BLaER1 treated with 17β-estradiol and CSF1 and Interleukin-3, amounts not matched to agents 10 nM and 100 nM (cell line): Measurements from ENCODE around the gene DGKG.

Experiments
- H3K27ac ChIP-seq, 11 experiments: shearing (Covaris generic); formaldehyde crosslinking; 2 replicates each; pipeline ENCODE4 v1.8.1; 2022
- H3K27me3 ChIP-seq, 11 experiments: shearing (Covaris generic); formaldehyde crosslinking; 2 replicates each; pipeline ENCODE4 v1.8.1; 2022
- H3K36me3 ChIP-seq, 11 experiments: shearing (Covaris generic); formaldehyde crosslinking; 2 replicates each; pipeline ENCODE4 v1.8.1; 2022
- H3K4me1 ChIP-seq, 10 experiments: shearing (Covaris generic); formaldehyde crosslinking; 2 replicates each; pipeline ENCODE4 v1.8.1; 2022
- H3K4me2 ChIP-seq, 11 experiments: shearing (Covaris generic); formaldehyde crosslinking; 2 replicates each; pipeline ENCODE4 v1.8.1; 2022
- H3K4me3 ChIP-seq, 10 experiments: shearing (Covaris generic); formaldehyde crosslinking; 2 replicates each; pipeline ENCODE4 v1.8.1; 2022
- H3K9ac ChIP-seq, 11 experiments: shearing (Covaris generic); formaldehyde crosslinking; 2 replicates each; pipeline ENCODE4 v1.8.1; 2022
- H3K9me3 ChIP-seq, 11 experiments: shearing (Covaris generic); formaldehyde crosslinking; replicated peaks in 1 of 11; 2 replicates each; pipeline ENCODE4 v1.8.1; 2022
- H4K20me1 ChIP-seq, 11 experiments: shearing (Covaris generic); formaldehyde crosslinking; 2 replicates each; pipeline ENCODE4 v1.8.1; 2022
- Cebpa-rat ChIP-seq, 11 experiments: shearing (Covaris generic); IDR thresholded peaks; 2 replicates each; pipeline ENCODE4 v1.8.1; 2022

DGKG gene

DNA sequence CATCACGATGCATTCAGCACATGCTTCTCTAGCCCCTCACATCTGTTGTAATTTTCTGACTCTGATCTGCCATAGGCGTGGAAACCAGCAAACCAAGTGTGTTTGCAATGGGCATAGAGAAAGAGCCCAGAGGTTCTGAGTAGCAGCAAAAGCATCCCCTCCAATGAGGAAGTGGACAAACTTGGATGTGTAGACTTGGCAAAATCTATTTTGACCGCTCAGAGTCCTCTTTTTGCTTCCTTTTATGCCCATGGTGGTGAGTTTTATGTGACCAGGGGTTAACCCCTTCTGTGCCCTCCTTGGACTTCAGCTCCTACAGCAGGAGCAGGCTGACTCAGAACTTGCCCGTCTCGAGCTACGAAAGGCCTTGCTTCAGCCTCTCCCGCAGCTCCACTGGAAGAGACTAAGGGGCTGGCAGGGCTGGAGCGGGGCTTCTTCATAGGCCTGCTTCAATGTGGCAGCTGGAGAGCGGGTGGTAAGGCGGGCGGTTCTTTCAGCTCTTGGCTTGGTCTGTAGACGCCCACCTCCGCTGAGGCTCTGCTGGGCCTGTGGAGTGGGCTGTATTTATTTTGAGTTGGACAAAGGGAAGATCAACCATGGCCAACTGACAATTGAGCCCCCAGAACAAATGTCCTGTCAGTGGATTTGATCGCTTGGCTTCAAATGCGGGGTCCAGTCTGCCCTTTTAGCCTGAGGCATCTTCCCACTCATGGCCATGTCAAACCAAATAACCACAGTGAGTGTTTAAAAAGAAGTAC lies 246.6 kb downstream of the DGKG start:
- H3K4me2 ChIP-seq: peak overlapping the region in 10 of 11 experiments; percentile 9 to 85 (median 36); a peak in 17 of 22 replicates
- H3K9me3 ChIP-seq: peaks cover 0 to 12% (median 0%) of the 10 kb centered on the region in 11 experiments; a peak in 1 of 22 replicates
- no peak for TF ChIP-seq Cebpa-rat (IDR thresholded peaks at IDR 0.05)
- no peak overlapping the region for H3K4me3 ChIP-seq
- H3K36me3 ChIP-seq: no peaks in the 10 kb centered on the region
- H3K9ac ChIP-seq: peak overlapping the region in 2 of 11 experiments; percentile 1 to 13; a peak in 1 of 22 replicates
- peak overlapping the region in 3 of 11 experiments; percentile 44 to 66 (median 52); a peak in 6 of 22 replicates for H3K27ac ChIP-seq
- H3K27me3 ChIP-seq: no peaks in the 10 kb centered on the region
- H3K4me1 ChIP-seq: peaks cover 33 to 75% (median 65%) of the 10 kb centered on the region in 10 experiments
- H4K20me1 ChIP-seq: no peaks in the 10 kb centered on the region

GRCh38 chr3:186110975-186111974 lies 250.8 kb downstream of the DGKG start:
- H3K4me2 ChIP-seq: peak overlapping the region; percentile 85 to 97 (median 90)

GRCh38 chr3:186109897-186110803 lies 251.9 kb downstream of the DGKG start:
- Histone ChIP-seq H3K4me2 (peak overlapping the region; percentile 85 to 97 (median 90)), H3K9me3 (no peaks in the 10 kb centered on the region), H3K27ac (peak overlapping the region; percentile 67 to 90 (median 82)), H3K4me1 (peaks cover 56 to 77% (median 73%) of the 10 kb centered on the region in 10 experiments), H3K27me3 (no peaks in the 10 kb centered on the region), H3K9ac (peak overlapping the region; percentile 68 to 86 (median 81)), H4K20me1 (peaks cover 0 to 37% (median 4%) of the 10 kb centered on the region in 11 experiments; a peak in 9 of 22 replicates), H3K36me3 (peaks cover 0 to 4% (median 2%) of the 10 kb centered on the region in 11 experiments; a peak in 9 of 22 replicates), H3K4me3 (peak overlapping the region; percentile 40 to 92 (median 70))
- TF ChIP-seq Cebpa-rat (IDR thresholded peaks at IDR 0.05): no peak

More at GRCh38 chr3:186110975-186111974, 250.8 kb downstream of the DGKG start:
- TF ChIP-seq Cebpa-rat (IDR thresholded peaks at IDR 0.05): no peak
- Histone ChIP-seq H3K9me3 (0 out of 22 replicates have a peak, but pooled peaks cover 0 to 1% (median 0%) of the 10 kb centered on the region in 11 experiments), H3K9ac (peak overlapping the region; percentile 68 to 86 (median 81); a peak in 17 of 22 replicates), H3K27me3 (no peaks in the 10 kb centered on the region), H3K36me3 (no peaks in the 10 kb centered on the region), H3K4me1 (peaks cover 45 to 77% (median 71%) of the 10 kb centered on the region in 10 experiments), H3K27ac (peak overlapping the region; percentile 67 to 90 (median 82); a peak in 19 of 22 replicates), H3K4me3 (peak overlapping the region in 6 of 10 experiments; percentile 60 to 92 (median 78); a peak in 5 of 20 replicates), H4K20me1 (peaks cover 0 to 25% (median 4%) of the 10 kb centered on the region in 11 experiments; a peak in 9 of 22 replicates)

GRCh38 chr3:186108941-186109865 lies 252.8 kb downstream of the DGKG start, which contains the start of gene ETV5:
ETV5 (minus strand) TSS chr3:186109089; CDS start chr3:186105868, 3,221 bp downstream.
- Histone ChIP-seq H3K4me3 (peak within 1 kb of the TSS; percentile 76 to 99 (median 90)), H3K4me1 (peaks cover 59 to 78% (median 74%) of the 10 kb centered on the region in 10 experiments), H4K20me1 (peaks cover 0 to 42% (median 6%) of the 10 kb centered on the region in 11 experiments; a peak in 10 of 22 replicates), H3K9ac (peak within 1 kb of the TSS; percentile 85 to 97 (median 90)), H3K9me3 (no peaks in the 10 kb centered on the region), H3K36me3 (peaks cover 0 to 13% (median 11%) of the 10 kb centered on the region in 11 experiments; a peak in 17 of 22 replicates), H3K27ac (peak within 1 kb of the TSS; percentile 82 to 92 (median 88)), H3K4me2 (peak within 1 kb of the TSS; percentile 85 to 97 (median 91)), H3K27me3 (no peaks in the 10 kb centered on the region)
- TF ChIP-seq Cebpa-rat (IDR thresholded peaks at IDR 0.05): no peak

DNA sequence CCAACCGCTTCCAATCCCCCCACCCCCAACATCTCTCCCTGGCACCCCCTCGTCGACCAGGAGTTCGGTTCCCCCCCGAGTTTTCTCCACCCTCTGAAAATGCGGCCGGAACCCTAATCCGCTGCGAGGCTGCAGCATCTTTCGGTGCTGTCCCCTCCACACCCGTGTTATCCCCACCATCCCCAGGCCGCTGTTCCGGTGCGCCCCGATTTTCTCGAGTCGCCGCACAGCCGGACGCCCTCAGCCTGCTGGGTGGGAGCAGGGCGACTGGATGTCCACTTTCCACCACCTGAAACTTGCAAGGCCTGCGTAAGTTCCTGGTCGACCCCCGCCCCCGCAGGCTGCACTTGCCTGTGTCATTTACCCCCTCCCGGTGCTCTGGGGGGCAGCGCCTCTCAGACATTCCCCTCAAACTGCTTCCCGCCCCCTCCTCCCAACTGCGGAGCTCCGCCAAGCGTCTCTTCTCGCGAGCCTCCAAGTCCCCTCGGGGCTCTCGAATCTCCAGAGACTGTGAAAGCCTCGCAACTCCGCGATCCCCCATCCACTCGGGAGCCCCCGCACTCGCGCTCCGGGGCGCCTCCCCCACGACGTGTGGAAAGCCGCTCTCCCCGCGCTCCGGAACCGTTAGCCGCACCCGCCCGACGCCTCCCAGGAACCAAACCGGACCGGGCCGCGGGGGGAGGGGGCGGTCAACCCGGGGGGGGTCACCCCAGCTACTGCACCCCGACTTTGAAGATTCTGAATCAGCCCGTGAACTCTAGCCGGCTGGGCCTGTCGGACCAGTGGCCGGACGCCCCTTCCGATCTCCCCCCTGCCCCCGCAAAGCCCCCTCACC lies 253.7 kb downstream of the DGKG start:
- H3K9me3 ChIP-seq: no peaks in the 10 kb centered on the region
- TF ChIP-seq Cebpa-rat (IDR thresholded peaks at IDR 0.05): no peak
- H3K27ac ChIP-seq: peak overlapping the region; percentile 82 to 92 (median 88)
- no peaks in the 10 kb centered on the region for H3K27me3 ChIP-seq
- peaks cover 0 to 22% (median 20%) of the 10 kb centered on the region in 11 experiments; a peak in 17 of 22 replicates for H3K36me3 ChIP-seq
- H4K20me1 ChIP-seq: peaks cover 0 to 51% (median 12%) of the 10 kb centered on the region in 11 experiments; a peak in 11 of 22 replicates
- H3K4me3 ChIP-seq: peak overlapping the region; percentile 76 to 99 (median 90)
- H3K4me1 ChIP-seq: peaks cover 66 to 80% (median 74%) of the 10 kb centered on the region in 10 experiments
- peak overlapping the region; percentile 85 to 97 (median 90) for H3K9ac ChIP-seq
- peak overlapping the region; percentile 77 to 97 (median 88) for H3K4me2 ChIP-seq
